Endodermal cell (in vitro differentiated cells): ENCODE results near the gene TMEM43. TPM values are rescaled to one million over a fixed set of nuclear protein-coding genes. Genes with fewer than 3 reads are reported as not detected.

Source experiments
- DNase-seq: peaks from one replicate; pipeline ENCODE4 v3.0.0-alpha.2; 2017
- H3K27ac ChIP-seq: 2 replicates; pipeline ENCODE4 v1.5.1; 2013; ENCODE audit warnings: mild to moderate bottlenecking, low read depth, low read length, moderate library complexity
- H3K27me3 ChIP-seq: 2 replicates; pipeline ENCODE4 v1.6.1; 2013; ENCODE audit warnings: mild to moderate bottlenecking, low read length, moderate library complexity; ENCODE audit not compliant: insufficient read depth, control insufficient read depth, poor library complexity, severe bottlenecking
- H3K36me3 ChIP-seq: 2 replicates; pipeline ENCODE4 v1.7.0; 2013; ENCODE audit warnings: mild to moderate bottlenecking, low read length, moderate library complexity; ENCODE audit not compliant: control insufficient read depth, insufficient read depth
- H3K4me1 ChIP-seq: one replicate; pipeline ENCODE4 v1.7.0; 2013; ENCODE audit warnings: low read length; ENCODE audit not compliant: control insufficient read depth, insufficient read depth
- H3K4me3 ChIP-seq: 2 replicates; pipeline ENCODE4 v1.5.1; 2013; ENCODE audit warnings: mild to moderate bottlenecking, low read length, moderate library complexity
- H3K9ac ChIP-seq: 2 replicates; pipeline ENCODE4 v1.6.1; 2013; ENCODE audit warnings: mild to moderate bottlenecking, low read length, moderate library complexity; ENCODE audit not compliant: poor library complexity, severe bottlenecking; ENCODE audit errors: extremely low read depth
- H3K9me3 ChIP-seq: 2 replicates; pipeline ENCODE4 v1.6.1; 2013; ENCODE audit warnings: mild to moderate bottlenecking, low read length, moderate library complexity; ENCODE audit not compliant: control insufficient read depth
- H3K27ac Mint-ChIP-seq: 2 replicates; pipeline ENCODE4 v1.8.0; 2020; ENCODE audit warnings: mixed read lengths
- H3K27me3 Mint-ChIP-seq: 2 replicates; pipeline ENCODE4 v1.8.0; 2021; ENCODE audit warnings: mild to moderate bottlenecking, mixed read lengths; ENCODE audit not compliant: insufficient read depth
- H3K36me3 Mint-ChIP-seq: 2 replicates; pipeline ENCODE4 v1.8.0; 2020; ENCODE audit warnings: low read depth, mixed read lengths
- H3K4me1 Mint-ChIP-seq: 2 replicates; pipeline ENCODE4 v1.8.0; 2020; ENCODE audit warnings: mixed read lengths
- H3K4me3 Mint-ChIP-seq: 2 replicates; pipeline ENCODE4 v1.8.0; 2020; ENCODE audit warnings: mild to moderate bottlenecking, moderate library complexity, mixed read lengths
- H3K9me3 Mint-ChIP-seq: 2 replicates; pipeline ENCODE4 v1.8.0; 2020; ENCODE audit warnings: mild to moderate bottlenecking, mixed read lengths
- CTCF ChIP-seq: fragments of 200-600 bp; sonication (generic); conservative IDR thresholded peaks from 2 replicates; pipeline ENCODE4 v1.5.0; 2021; ENCODE audit warnings: antibody characterized with exemption, mild to moderate bottlenecking
- WGBS, 2 experiments: methylation state at CpG; one replicate each; pipeline versions ENCODE4 v1.1.5 to v1.1.7; 2013; ENCODE audit warnings: missing lambda C conversion rate in 2 of 2, mixed read lengths in 1 of 2; ENCODE audit not compliant: insufficient coverage in 1 of 2, insufficient read length in 1 of 2; 5-methylcytosine and 5-hydroxymethylcytosine counted together
- total RNA-seq, 2 donors: library from RNA; stranded (reverse); fragmentation: NEBNext Ultra II Directional in 1 of 2; extraction: Animal tissue kit (Norgen Biotek cat#: 25700) in 1 of 2; gene quantifications; 2 replicates in 1 of 2; 3 replicates in 1 of 2; pipeline ENCODE4 v1.2.1, GENCODE V29; 2021

Gene TMEM43
- total RNA-seq, 2 donors from 2014 or later: 28.9 to 39.3 TPM

- H3K9ac ChIP-seq: no peak overlapping the region
- Mint-ChIP-seq H3K27me3 (no peaks in the 10 kb centered on the region), H3K27ac (no peak overlapping the region), H3K4me3 (no peak overlapping the region), H3K4me1 (peaks cover 36% of the 10 kb centered on the region), H3K36me3 (peaks cover 20% of the 10 kb centered on the region), H3K9me3 (no peaks in the 10 kb centered on the region)
- DNase-seq: no peak
- peaks cover 15% of the 10 kb centered on the region for H3K36me3 ChIP-seq
- H3K9me3 ChIP-seq: no peaks in the 10 kb centered on the region
- TF ChIP-seq CTCF: no peak
- no peak overlapping the region for H3K27ac ChIP-seq
- H3K4me1 ChIP-seq: no peaks in the 10 kb centered on the region
- no peak overlapping the region for H3K4me3 ChIP-seq
- 70 to 79% methylated on average over 3 of the region's 3 CpGs for WGBS, 2 experiments
- H3K27me3 ChIP-seq: no peaks in the 10 kb centered on the region
Measured at GRCh38 chr3:14175383-14176037, 50.7 kb downstream of the TMEM43 start.

GRCh38 chr3:14177580-14178246 lies 52.9 kb downstream of the TMEM43 start:
- H3K9me3 Mint-ChIP-seq: no peaks in the 10 kb centered on the region
- H3K4me3 Mint-ChIP-seq: peak overlapping the region; percentile 98
- TF ChIP-seq CTCF: no peak
- Histone ChIP-seq H3K36me3 (peaks cover 18% of the 10 kb centered on the region), H3K9ac (peak overlapping the region; percentile 86), H3K9me3 (no peaks in the 10 kb centered on the region), H3K4me3 (peak overlapping the region; percentile 89), H3K4me1 (no peaks in the 10 kb centered on the region), H3K27me3 (no peaks in the 10 kb centered on the region), H3K27ac (peak overlapping the region; percentile 83)
- H3K27ac Mint-ChIP-seq: peak overlapping the region; percentile 74
- no peak for DNase-seq
- H3K27me3 Mint-ChIP-seq: no peaks in the 10 kb centered on the region
- peaks cover 35% of the 10 kb centered on the region for H3K4me1 Mint-ChIP-seq
- peaks cover 12% of the 10 kb centered on the region for H3K36me3 Mint-ChIP-seq
- WGBS, 2 experiments: 12 to 13% methylated on average over 7 to 10 of the region's 10 CpGs

- H3K4me1 ChIP-seq: no peaks in the 10 kb centered on the region
- peak within 1 kb of the TSS; percentile 83 for H3K27ac ChIP-seq
- peak within 1 kb of the TSS; percentile 86 for H3K9ac ChIP-seq
- peaks cover 25% of the 10 kb centered on the region for H3K36me3 ChIP-seq
- Mint-ChIP-seq H3K36me3 (peaks cover 17% of the 10 kb centered on the region), H3K27me3 (no peaks in the 10 kb centered on the region), H3K4me1 (peaks cover 35% of the 10 kb centered on the region), H3K4me3 (peak within 1 kb of the TSS; percentile 98), H3K27ac (peak within 1 kb of the TSS; percentile 100), H3K9me3 (no peaks in the 10 kb centered on the region)
- H3K27me3 ChIP-seq: no peaks in the 10 kb centered on the region
- WGBS, 2 experiments: 0 to 1% methylated on average over 40 to 78 of the region's 78 CpGs
- peak within 1 kb of the TSS; percentile 89 for H3K4me3 ChIP-seq
- no peak for TF ChIP-seq CTCF
- no peaks in the 10 kb centered on the region for H3K9me3 ChIP-seq
- peak; percentile 98 for DNase-seq
Measured at GRCh38 chr3:14178247-14179113, 53.6 kb downstream of the TMEM43 start, which contains the start of the genes LSM3 and XPC. Gene LSM3, plus strand, starts transcription at chr3:14178817. Its CDS starts 44 bp downstream, at chr3:14178861. Gene XPC, minus strand, starts transcription at chr3:14178601. Its CDS starts 33 bp downstream, at chr3:14178568.
